DND-41 (cell line): ENCODE results near the gene CHI3L2.

ENCODE experiments used
- EZH2 ChIP-seq: IDR thresholded peaks from 3 replicates; pipeline ENCODE4 v1.6.1; 2012; ENCODE audit warnings: borderline replicate concordance, low read depth, mild to moderate bottlenecking, moderate library complexity, low read length, inconsistent platforms; ENCODE audit not compliant: severe bottlenecking
- TF ChIP-seq, protein P1 (sequence below): IDR thresholded peaks from 2 replicates; pipeline ENCODE4 v1.5.1; 2012; ENCODE audit warnings: borderline replicate concordance, low read length, moderate library complexity, mild to moderate bottlenecking; ENCODE audit not compliant: poor library complexity, severe bottlenecking; ENCODE audit errors: extremely low read depth

DNA sequence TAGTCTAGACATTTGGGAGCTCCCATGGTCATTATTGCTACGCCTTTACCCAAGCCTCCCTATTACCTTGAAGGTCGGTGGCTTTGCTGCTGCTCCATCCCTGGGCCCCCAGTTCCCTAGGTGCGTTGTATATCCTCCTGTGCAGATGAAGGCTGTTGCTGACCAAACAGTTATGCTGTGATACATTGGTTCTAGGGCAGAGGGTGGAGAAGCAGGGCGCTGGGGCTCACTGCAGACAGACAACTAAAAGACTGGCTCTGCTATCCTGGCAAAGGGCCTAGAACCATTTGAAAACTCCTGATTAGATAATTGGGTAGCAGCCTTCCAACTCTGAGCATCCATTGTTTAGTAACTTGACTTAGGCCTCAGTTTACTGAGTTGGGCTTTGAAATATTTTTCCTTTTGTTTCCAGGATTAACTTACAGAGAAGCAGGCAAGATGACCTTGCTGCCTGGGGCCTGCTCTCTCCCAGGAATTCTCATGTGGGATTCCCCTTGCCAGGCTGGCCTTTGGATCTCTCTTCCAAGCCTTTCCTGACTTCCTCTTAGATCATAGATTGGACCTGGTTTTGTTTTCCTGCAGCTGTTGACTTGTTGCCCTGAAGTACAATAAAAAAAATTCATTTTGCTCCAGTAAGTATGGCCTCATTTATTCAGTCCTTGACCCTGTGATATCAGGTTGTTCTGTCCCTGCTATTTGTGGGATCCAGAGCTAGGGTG is 15.5 kb downstream of the CHI3L2 start:
- TF ChIP-seq, protein P1, sequence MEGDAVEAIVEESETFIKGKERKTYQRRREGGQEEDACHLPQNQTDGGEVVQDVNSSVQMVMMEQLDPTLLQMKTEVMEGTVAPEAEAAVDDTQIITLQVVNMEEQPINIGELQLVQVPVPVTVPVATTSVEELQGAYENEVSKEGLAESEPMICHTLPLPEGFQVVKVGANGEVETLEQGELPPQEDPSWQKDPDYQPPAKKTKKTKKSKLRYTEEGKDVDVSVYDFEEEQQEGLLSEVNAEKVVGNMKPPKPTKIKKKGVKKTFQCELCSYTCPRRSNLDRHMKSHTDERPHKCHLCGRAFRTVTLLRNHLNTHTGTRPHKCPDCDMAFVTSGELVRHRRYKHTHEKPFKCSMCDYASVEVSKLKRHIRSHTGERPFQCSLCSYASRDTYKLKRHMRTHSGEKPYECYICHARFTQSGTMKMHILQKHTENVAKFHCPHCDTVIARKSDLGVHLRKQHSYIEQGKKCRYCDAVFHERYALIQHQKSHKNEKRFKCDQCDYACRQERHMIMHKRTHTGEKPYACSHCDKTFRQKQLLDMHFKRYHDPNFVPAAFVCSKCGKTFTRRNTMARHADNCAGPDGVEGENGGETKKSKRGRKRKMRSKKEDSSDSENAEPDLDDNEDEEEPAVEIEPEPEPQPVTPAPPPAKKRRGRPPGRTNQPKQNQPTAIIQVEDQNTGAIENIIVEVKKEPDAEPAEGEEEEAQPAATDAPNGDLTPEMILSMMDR = no peak
- TF ChIP-seq EZH2 = no peak
